ENCODE results near the gene HSD17B2.

HSD17B2 gene

GRCh38 chr16:82050909-82051357 lies 15.9 kb downstream of the HSD17B2 start:
- no peak for DNase-seq

DNA sequence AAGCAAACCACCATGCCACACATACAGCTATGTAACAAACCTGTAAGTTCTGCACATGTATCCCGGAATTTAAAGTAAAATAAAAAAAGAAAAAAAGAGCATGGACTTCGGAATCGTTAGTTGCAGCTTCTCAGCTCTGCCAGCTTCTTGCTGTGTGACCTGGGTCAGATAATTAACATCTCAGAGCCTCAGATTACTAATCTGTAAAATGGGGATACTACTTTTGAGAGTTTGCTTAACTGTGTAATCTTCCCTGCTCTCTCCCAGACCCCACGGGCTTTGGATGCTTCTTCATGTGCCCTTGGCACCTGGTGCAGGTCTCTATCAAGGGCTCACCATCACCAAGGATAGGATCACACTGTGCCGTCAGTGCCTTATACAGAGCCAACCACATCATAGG lies 16.6 kb downstream of the HSD17B2 start:
- no peak for DNase-seq

DNA sequence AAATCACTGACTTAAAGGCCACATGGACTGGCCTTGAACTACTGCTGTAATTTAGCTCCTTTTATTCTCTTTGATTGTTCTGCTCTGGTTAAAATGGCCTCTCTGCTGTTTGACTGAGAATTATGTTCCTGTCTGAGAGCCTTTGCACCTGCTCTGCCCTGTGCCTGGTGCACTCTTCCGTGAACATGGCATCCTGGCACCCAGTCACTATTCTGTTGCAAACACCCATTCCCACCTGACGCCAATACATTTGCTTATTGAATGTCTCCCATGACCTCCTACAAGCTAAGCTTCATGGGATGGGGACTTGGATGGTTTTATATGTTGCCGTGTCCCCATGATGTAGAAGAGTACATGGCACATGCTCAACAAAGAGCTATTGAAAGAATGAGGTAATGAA lies 20.1 kb downstream of the HSD17B2 start:
- DNase-seq: no peak

- no peak for DNase-seq
Measured at GRCh38 chr16:82055728-82056549, 20.9 kb downstream of the HSD17B2 start.

DNA sequence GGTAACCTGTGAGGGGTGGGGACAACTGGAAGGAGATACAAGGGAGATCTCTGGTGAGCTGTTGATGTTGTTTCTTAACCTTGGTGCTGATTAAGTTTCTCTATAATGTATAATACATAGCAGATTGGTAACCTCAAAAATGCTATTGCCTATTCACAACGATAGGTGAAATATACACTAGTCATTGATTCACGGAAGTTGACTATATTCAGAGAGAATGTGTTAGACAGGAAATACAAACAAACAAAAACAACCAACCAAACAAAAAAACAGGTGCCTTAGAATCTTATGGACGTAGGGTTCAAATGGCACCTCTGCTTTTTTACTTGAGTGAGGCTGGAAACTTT lies 21.5 kb downstream of the HSD17B2 start:
- DNase-seq: no peak

DNA sequence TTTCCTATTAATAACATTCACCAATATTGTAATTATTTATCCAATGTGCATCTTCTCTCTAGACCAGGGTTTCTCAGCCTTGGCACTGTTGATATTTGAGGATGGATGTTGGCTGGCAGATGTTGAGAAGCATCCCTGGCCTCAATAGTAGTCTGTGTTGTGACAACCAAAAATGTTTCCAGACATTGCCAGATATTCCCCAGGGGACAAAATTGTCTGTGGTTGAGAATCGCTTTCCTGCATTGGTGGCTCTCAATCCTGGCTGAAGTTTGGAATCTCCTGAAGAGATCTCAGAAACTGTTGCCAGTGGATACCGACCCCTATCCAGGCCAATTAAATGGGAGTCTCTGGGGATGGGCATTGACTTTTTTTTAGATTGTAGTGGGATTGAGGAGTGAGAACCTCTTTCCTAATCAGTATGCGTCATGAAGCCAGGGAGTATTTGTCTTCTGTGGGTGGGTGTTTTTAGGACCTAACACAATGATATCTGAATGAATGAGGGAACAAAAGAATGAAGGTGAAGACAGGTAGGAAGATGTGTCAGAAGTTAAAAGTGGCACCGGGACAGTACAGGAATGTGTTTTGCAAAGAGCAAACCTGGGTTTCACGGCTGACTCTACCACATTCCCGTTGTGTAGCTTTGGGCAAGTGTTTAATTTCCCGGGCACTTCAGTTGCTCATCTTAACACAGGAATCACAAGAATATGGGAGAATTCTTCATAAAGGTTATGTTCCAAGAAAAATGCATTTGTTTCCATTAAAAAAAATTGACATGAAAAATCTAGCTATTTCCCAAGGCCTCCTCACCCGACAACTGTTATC lies 24.3 kb downstream of the HSD17B2 start:
- DNase-seq: no peak

GRCh38 chr16:82059983-82060421 lies 24.9 kb downstream of the HSD17B2 start:
- DNase-seq: no peak

DNA sequence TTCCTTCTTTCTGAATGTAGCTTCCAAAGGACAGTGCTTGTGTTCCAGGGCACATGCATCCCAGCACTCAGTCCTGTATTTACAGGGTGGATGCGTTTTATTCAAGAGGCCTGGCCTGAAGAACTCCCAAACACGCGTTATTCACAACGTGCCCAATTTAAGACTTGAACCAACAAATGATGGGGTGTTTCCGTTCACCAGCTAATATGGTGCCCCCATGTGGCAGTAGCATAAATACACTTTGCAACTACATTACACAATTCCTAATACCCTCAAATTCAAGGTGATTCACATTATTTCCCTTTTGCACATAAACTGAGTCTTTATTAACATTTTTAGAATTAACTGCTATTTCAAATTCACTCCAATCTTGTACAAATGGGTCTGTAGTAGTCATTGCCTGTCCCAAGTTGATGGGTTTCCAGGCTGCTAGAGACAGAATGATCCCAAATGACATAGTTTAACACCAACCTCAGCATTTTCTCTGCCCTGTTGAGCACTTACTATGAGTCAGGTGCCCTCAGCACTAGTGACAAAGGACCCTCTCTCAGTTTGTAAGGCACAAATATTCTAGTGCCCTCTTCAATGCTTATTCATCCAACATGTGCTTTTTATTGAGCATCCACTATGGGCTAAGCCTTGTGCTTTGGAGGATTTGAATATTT lies 26.9 kb downstream of the HSD17B2 start:
- DNase-seq: no peak

DNA sequence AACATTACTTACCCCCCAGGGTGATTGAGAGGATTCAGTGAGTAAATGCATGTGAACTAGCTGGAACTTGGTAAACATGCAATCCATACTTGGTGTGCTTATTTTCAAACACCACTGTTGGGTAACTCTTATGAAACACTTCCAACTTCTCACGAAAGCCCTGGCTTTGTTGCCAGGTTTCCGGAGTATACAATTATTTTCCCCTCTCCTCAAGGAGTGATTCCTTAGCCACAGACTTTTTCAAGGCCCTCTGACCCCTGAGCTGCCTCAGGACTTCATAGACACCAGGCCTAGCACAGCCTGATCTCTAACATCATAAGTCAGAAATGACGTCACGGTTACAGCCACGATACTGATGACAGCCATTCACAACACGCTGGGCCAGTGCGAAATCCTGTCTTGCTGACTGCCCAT lies 27.6 kb downstream of the HSD17B2 start:
- no peak for DNase-seq

GRCh38 chr16:82063456-82064082 lies 28.5 kb downstream of the HSD17B2 start:
- DNase-seq: no peak

DNA sequence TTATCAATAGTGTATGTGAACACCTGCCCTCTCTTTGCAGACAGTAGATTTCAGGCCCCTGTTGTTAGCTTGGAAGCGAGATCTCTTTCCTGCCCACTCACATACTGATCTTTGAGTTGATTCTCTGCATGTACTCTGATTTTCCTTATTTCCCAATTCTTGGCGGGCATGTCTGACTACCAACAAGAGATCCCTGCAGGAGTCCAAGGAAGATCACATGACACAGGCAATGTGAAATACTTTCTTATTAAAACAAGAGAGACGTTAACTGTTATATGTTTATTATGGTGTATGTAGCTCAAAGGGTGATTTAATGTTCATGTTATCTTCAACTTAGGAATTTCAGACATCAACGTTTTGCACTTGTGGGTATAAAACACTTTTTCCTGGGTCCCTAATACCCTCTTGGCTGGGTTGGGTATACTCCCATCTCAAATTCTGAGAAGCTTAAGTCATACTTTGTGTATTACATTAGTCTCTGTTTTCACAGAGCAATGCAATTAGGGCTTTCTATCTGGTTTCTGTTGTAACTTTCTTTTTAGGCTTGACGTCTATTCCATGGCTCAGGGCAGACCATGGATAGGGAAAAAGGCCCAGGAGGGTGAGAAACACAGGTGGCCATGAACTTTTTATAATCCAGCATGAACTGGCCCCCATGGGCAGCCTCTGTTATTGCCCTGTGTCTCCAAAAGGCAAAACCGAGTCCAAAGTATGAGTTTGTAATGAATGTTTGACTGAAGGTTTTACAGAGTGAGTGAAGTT lies 32.2 kb downstream of the HSD17B2 start:
- no peak for DNase-seq

- DNase-seq: no peak
Measured at GRCh38 chr16:82067804-82068325, 32.8 kb downstream of the HSD17B2 start.

GRCh38 chr16:82070656-82071369 lies 35.8 kb downstream of the HSD17B2 start:
- DNase-seq: no peak

GRCh38 chr16:82071421-82071820 lies 36.4 kb downstream of the HSD17B2 start:
- DNase-seq: no peak

GRCh38 chr16:82072313-82072712 lies 37.3 kb downstream of the HSD17B2 start:
- DNase-seq: no peak

GRCh38 chr16:82074019-82074558 lies 39.0 kb downstream of the HSD17B2 start:
- no peak for DNase-seq

- DNase-seq: no peak
Measured at GRCh38 chr16:82078125-82078524, 43.1 kb downstream of the HSD17B2 start.

DNA sequence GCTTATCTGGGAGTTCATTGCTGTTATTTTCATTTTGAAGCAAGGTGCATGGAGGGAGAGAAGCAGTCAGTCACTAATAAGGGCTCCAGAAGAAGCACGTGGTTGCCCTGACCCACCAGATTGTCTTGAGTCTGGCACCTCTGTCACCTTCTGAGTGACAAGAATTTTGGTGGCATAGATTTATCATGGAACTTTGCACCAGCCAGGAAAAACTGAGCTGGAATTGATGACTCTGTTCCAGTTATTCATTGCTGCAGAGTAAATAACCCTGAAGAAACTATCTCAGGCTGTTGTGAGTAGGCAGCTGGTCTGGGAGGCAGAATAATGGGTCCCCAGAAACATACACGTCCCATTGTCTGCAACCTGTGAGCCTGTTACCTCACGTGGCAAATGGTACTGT lies 44.8 kb downstream of the HSD17B2 start:
- DNase-seq: no peak

GRCh38 chr16:82081264-82081663 lies 46.2 kb downstream of the HSD17B2 start:
- no peak for DNase-seq

DNA sequence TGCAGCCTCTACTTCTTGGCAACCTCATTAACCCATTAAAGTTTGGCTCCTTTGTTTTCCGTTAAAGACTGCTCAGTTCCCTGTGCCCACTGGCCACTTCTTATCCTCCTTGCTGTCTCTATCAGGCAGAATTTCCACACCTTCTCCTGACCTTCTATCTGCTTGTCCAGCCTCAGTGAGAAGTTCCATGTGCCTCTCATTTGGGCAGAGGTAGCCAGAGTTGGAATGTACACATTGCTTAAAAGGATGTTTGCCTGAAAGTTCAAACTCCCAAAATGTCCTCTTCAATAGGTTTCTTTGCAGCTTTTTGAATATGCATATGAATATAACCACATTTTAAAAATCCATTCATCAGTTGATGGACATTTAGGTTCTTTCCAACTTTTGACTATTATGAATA lies 47.0 kb downstream of the HSD17B2 start:
- DNase-seq: no peak
